ENCODE results near the gene RAD23B. TPM values are rescaled to one million over a fixed set of nuclear protein-coding genes. Genes with fewer than 3 reads are reported as not detected.

RAD23B gene
- total and polyA plus RNA-seq, 2 of the 13 experiments (the other 11 are each of a cell fraction or from before 2014, with no cell fraction given) = 133 to 156 TPM

GRCh38 chr9:107332883-107333282, 49.8 kb downstream of the RAD23B start:
- H3K9me3 ChIP-seq (ENCODE audit: low read length) = no peaks in the 10 kb centered on the region
- 95% methylated on average over 2 of the region's 2 CpGs for WGBS (ENCODE audit: low lambda C conversion rate)
- no peak for FAIRE-seq
- peaks cover 14% of the 10 kb centered on the region for H4K20me1 ChIP-seq (ENCODE audit: insufficient read depth, low read length)
- peaks cover 18% of the 10 kb centered on the region for H3K4me1 ChIP-seq (ENCODE audit: insufficient read depth, low read length)
- H3K27ac ChIP-seq (ENCODE audit: extremely low read length, insufficient read depth, low read length) = no peak overlapping the region
- peaks cover 8% of the 10 kb centered on the region for H3K79me2 ChIP-seq (ENCODE audit: insufficient read depth, low read length)
- ChIA-PET POLR2A (interaction anchor here (1.2 kb wide), 1 partner anchor 10 kb away, joined by 3 read pairs; no protein-coding TSS in a partner anchor), CTCF (ENCODE audit: low intra/inter-chr PET ratio, low total read pairs) (no interaction called here)
- TF ChIP-seq HNF4G (IDR thresholded peaks at IDR 0.05; ENCODE audit: borderline replicate concordance, low read depth, low read length) = no peak
- TF ChIP-seq HNF4G (CRISPR knock-in tag; IDR thresholded peaks at IDR 0.05; ENCODE audit: borderline replicate concordance, low read depth) = no peak
- no peak for TF ChIP-seq ZNF331 (CRISPR knock-in tag; IDR thresholded peaks at IDR 0.05)
- no peak for TF ChIP-seq ZNF800 (CRISPR knock-in tag; IDR thresholded peaks at IDR 0.05)
- no peak for TF ChIP-seq POLR2AphosphoS2 (IDR thresholded peaks at IDR 0.05; ENCODE audit: low read depth, low read length)
- no peak for TF ChIP-seq PRDM10 (CRISPR knock-in tag; IDR thresholded peaks at IDR 0.05; ENCODE audit: low read depth)
- no peak for TF ChIP-seq AGO1 (IDR thresholded peaks at IDR 0.05; ENCODE audit: low read depth, low read length, poor library complexity, severe bottlenecking)
- no peak for TF ChIP-seq TBX2 (CRISPR knock-in tag; IDR thresholded peaks at IDR 0.05; ENCODE audit: borderline replicate concordance)
- no peak for TF ChIP-seq SPEN (CRISPR knock-in tag; IDR thresholded peaks at IDR 0.05; ENCODE audit: low read depth)
- TF ChIP-seq SALL2 (CRISPR knock-in tag; IDR thresholded peaks at IDR 0.05) = no peak
- no peak for TF ChIP-seq ZNF232 (CRISPR knock-in tag; IDR thresholded peaks at IDR 0.05; ENCODE audit: borderline replicate concordance)
- TF ChIP-seq RORA (CRISPR knock-in tag; IDR thresholded peaks at IDR 0.05) = no peak
- no peak for TF ChIP-seq ZBTB43 (CRISPR knock-in tag; conservative IDR thresholded peaks at IDR 0.05)
- TF ChIP-seq ZNF350 (CRISPR knock-in tag; IDR thresholded peaks at IDR 0.05; ENCODE audit: borderline replicate concordance, low read depth) = no peak
- no peak for TF ChIP-seq NR2F1 (CRISPR knock-in tag; IDR thresholded peaks at IDR 0.05)
- no peak overlapping the region for H2AFZ ChIP-seq (ENCODE audit: low read length)
- no peak for DNase-seq (ENCODE audit: low spot score)
- peaks cover 25 to 63% of the 10 kb centered on the region in 2 experiments for H3K36me3 ChIP-seq (replicated peaks in 1 of 2; ENCODE audit: control insufficient read depth in 1 of 2, insufficient read depth in 2 of 2, low read length in 2 of 2)
- in situ Hi-C loops (cut with HindIII; ENCODE audit: extremely low pct_ligation_motif_present, low pct_unique_long_range_greater_than_20kb) = no loop called here
- intact Hi-C loops (cut with micrococcal nuclease; ENCODE audit: unreplicated experiment) = no loop called here
- no peak overlapping the region for H3K4me2 ChIP-seq (ENCODE audit: low read depth, low read length)
- no peak for ATAC-seq
- no TSS peak for BruUV-seq (replicated peaks)
- no peak overlapping the region for H3K9ac ChIP-seq (ENCODE audit: insufficient read depth, low read depth, low read length)
- H3K27me3 ChIP-seq (ENCODE audit: control insufficient read depth in 1 of 2, insufficient read depth in 2 of 2, low read length in 2 of 2) = no peaks in the 10 kb centered on the region
- H3K4me3 ChIP-seq (replicated peaks in 1 of 3; ENCODE audit: insufficient read depth in 1 of 3, low read depth in 2 of 3, low read length in 3 of 3) = no peak overlapping the region

All from HepG2 (cell line).